ENCODE measurements around the gene WDR48.

DNA sequence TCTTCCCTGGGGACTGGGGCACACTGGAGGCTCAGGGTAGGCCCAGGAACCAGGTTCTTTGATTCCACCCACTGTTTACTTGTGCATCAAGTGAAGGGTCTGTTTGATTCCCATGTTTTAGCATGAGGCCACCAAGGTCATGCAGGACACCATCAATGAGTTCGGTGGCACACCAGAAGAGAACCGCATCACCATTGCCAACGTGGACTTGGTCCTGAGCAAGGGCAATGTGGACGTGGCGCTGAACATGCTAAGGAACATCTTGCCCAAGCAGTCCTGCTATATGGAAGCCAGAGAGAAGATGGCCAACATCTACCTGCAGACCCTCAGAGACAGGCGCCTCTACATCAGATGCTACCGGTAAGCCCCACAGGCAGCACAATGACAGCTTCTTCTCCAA is 77.1 kb downstream of the WDR48 start:
- TF ChIP-seq CTCF (optimal IDR thresholded peaks at IDR 0.05 in 1 of 3, IDR thresholded peaks at IDR 0.05 in 1 of 3, conservative IDR thresholded peaks at IDR 0.05 in 1 of 3; ENCODE audit: extremely low read depth in 1 of 3, insufficient read depth in 2 of 3, low read length in 3 of 3), result no peak
- TF ChIP-seq EZH2 (IDR thresholded peaks at IDR 0.05; ENCODE audit: low read length), result no peak
